WI38 (cell line): ENCODE measurements around the gene PDPK1.

Experiments
- H3K4me3 ChIP-seq: 2 replicates; pipeline ENCODE4 v1.5.1; 2011; ENCODE audit warnings: low read depth, mild to moderate bottlenecking, control low read depth, low read length
- TF ChIP-seq, protein P1 (sequence below): IDR thresholded peaks from 2 replicates; pipeline ENCODE4 v1.5.1; 2012; ENCODE audit warnings: low read depth, mild to moderate bottlenecking, control low read depth, low read length

The PDPK1 gene

DNA sequence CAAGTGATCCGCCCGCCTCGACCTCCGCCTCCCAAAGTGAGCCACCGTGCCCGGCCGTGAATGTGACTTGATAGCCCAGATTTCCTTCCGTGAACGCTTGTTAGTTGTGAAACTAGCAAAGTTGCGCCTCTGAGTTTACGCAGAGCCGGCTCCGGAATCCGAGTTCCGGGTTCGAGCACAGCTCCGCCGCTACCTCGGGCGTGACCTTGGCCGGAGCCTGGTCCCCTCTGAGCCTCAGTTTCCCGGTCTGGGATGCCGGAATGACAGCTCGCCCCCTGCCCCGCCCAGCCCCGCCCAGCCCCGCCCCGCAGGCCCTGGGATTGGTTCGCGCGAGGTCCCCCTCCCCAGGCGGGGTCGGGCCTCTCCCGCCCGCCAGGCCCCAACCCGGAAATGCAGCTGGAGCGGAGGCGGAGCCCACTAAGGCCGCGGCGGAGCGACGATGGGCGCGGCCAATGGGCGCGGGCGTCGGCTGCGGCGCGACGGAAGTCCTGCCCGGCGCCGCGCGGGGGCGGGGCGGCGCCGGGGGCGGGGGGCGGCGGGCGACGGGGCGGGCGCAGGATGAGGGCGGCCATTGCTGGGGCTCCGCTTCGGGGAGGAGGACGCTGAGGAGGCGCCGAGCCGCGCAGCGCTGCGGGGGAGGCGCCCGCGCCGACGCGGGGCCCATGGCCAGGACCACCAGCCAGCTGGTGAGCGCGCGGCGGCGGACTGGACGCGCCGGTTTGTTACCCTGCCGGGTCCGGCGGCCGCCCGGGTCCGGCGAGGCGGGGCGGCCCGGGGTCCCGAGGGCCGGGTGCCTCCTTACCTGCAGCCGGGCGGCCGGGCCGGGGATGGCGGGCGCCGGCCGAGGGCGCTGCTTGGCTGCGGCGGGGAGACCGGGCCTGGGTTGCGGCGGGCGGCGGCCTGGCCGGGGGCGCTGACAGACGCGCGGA lies at the start of gene PDPK1:
Gene PDPK1 (plus strand): TSS at position 571 of the 929 bp plus-strand sequence. CDS start 92 bp downstream, at position 663.
- peak within 1 kb of the TSS; percentile 67 for H3K4me3 ChIP-seq
- TF ChIP-seq, protein P1, sequence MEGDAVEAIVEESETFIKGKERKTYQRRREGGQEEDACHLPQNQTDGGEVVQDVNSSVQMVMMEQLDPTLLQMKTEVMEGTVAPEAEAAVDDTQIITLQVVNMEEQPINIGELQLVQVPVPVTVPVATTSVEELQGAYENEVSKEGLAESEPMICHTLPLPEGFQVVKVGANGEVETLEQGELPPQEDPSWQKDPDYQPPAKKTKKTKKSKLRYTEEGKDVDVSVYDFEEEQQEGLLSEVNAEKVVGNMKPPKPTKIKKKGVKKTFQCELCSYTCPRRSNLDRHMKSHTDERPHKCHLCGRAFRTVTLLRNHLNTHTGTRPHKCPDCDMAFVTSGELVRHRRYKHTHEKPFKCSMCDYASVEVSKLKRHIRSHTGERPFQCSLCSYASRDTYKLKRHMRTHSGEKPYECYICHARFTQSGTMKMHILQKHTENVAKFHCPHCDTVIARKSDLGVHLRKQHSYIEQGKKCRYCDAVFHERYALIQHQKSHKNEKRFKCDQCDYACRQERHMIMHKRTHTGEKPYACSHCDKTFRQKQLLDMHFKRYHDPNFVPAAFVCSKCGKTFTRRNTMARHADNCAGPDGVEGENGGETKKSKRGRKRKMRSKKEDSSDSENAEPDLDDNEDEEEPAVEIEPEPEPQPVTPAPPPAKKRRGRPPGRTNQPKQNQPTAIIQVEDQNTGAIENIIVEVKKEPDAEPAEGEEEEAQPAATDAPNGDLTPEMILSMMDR = no peak

DNA sequence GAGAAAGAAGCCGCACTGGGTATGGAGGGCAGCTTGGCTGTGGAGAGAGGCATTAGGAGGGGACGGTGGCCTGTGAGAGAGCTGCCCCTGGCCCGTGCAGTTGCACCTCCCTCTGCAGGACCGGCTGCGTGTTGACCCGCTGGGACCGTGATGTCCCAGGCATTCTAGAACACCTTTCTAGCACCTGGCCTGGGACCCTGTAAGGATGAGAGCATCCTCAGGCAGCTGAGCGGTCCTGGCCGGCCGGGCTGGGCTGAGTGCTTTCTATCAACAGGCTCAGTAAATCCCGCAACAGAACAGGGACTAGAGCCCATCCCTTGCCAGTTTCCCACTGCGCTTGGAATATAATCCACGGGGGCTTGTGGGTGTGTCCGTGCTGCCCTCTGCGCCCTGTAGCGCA lies 48.2 kb upstream of the PDPK1 start:
- TF ChIP-seq, protein P1 = no peak
- no peak overlapping the region for H3K4me3 ChIP-seq

DNA sequence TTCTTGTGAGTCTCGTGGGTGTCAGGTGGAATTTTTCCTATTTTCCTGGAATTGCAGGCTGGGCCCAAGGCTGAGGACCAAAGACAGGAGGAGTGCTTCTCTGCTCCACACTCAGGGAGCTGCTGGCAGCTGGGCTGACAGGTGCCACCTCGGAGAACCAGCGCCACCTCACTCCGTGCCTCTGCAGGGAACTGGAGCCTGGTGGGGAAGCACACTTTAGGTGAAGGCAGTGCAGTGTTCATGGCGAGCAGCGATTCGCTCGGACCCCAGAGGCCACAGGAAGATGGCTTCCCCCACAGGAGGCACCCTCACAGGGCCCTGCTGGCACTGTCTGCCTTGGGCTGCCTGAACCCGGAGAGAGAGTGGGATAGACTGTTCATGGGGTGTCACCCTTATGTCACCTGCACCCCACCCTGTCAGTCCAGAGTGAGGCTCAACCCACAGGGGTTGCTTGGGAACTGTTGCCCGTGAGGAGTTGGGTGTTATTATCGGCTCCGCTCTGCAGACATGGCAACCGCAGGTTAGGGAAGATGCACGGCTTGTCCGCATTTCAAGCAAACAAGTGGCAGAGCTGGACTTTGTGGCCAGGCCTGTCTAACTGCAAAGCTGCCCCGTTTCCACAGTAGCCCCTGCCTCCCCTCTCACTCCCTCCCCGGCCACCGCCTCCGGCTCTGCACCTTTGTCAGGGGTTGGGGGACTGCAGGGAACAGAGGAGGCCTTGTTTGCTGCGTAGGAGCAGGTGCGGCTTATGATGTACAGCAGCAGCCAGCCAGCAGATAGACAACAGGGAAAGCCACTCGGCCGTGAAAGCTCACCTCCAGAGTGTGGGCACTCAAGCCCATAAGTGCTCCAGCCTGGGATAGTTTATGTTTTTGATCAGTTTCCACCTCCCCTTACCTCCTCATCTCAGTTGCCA lies 47.4 kb upstream of the PDPK1 start:
- TF ChIP-seq, protein P1 = no peak
- no peak overlapping the region for H3K4me3 ChIP-seq

DNA sequence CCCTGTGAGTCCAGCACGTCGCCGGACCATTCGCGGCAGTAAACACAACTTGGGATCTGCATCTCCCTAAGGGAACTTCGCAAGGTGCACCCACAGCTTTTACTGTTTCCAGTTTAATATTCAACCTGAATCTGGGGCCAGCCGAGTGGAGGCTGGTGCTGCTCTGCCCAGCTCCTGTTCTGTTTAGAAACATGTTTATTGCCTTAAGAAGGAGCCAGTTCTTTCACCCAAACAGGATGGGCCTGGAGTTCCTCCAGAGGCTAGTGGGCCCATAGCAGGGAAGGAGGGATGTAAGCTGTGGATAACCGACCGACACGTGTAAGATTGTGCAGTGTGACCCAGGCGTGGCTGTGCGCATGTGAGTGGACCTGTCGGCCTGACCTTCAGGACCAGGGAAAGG lies 45.5 kb upstream of the PDPK1 start:
- TF ChIP-seq, protein P1 = no peak
- H3K4me3 ChIP-seq = no peak overlapping the region

DNA sequence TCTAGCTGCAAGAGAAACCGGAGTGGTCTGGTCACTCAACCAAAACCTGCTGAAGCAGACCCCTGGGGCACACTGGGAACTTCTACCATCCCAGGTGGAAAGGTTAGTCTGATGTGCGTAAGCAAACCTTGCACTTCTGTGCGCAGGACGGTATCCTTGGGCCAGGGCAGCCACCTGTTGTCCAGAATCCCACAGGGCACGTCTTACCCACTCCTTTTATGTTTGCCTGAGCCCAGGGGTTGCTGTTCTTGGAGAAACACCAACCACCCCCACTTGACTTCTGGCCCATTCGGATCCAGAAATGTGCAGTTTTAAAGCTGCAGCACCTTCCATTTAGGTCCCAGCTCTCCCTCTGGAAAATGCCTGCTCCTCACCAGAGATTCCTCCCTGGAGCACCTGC lies 44.2 kb upstream of the PDPK1 start:
- TF ChIP-seq, protein P1 = no peak

DNA sequence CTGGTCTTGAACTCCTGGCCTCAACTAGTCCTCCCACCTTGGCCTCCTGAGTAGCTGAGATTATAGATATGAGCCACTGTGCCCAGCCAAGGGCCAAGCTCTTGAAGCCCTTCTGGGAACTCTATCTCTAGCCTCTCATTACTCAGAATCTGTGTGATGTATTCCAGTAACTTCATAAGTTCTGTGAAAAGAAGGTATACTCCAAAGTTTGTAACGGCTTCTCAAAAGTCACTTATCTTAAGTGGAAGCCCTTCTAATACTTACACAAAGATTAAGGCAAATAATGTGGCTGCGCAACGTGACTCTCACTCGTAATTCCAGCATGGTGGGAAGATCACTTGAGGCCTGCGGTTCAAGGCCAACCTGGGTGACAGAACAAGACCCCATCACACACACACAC lies 43.2 kb upstream of the PDPK1 start:
- TF ChIP-seq, protein P1 = no peak
- H3K4me3 ChIP-seq = no peak overlapping the region

More for the DNA sequence above, 44.2 kb upstream of the PDPK1 start:
- H3K4me3 ChIP-seq = no peak overlapping the region

DNA sequence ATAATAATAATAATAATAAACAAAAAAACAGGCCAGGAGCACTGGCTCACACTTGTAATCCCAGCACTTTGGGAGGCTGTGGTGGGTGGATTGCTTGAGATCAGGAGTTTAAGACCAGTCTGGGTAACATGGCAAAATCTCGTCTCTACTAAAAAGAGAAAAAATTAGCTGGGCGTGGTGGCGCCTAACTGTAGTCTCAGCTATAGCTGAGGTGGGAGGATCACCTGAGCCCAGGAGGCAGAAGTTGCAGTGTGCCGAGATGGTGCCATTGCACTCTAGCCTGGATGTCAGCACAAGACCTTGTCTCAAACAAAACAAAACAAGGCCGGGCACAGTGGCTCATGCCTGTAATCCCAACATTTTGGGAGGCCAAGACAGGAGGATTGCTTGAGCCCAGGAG lies 42.8 kb upstream of the PDPK1 start:
- H3K4me3 ChIP-seq = no peak overlapping the region
- TF ChIP-seq, protein P1 = no peak
